WERI-Rb-1 (cell line): ENCODE measurements around the gene STRBP.

ENCODE experiments used
- DNase-seq: peaks from one replicate; pipeline ENCODE4 v3.0.0-alpha.2; 2020
- H3K27ac ChIP-seq: fragments of 250-450 bp; sonication (Bioruptor Pico); 2 replicates; pipeline ENCODE4 v1.5.1; 2020; ENCODE audit warnings: mild to moderate bottlenecking, moderate library complexity
- H3K27me3 ChIP-seq: fragments of 250-450 bp; sonication (Bioruptor Pico); 2 replicates; pipeline ENCODE4 v1.5.1; 2021; ENCODE audit warnings: mild to moderate bottlenecking, low read depth, moderate library complexity; ENCODE audit not compliant: insufficient read depth, severe bottlenecking
- H3K36me3 ChIP-seq: fragments of 250-450 bp; sonication (Bioruptor Pico); 2 replicates; pipeline ENCODE4 v1.5.1; 2020; ENCODE audit warnings: mild to moderate bottlenecking, moderate library complexity
- H3K4me3 ChIP-seq: 2 replicates; pipeline ENCODE4 v1.5.1; 2011; ENCODE audit warnings: low read depth, mild to moderate bottlenecking, control low read depth, low read length
- H3K9me3 ChIP-seq: fragments of 250-450 bp; sonication (Bioruptor Pico); 2 replicates; pipeline ENCODE4 v1.5.1; 2021; ENCODE audit warnings: mild to moderate bottlenecking, moderate library complexity; ENCODE audit not compliant: severe bottlenecking
- CTCF ChIP-seq: IDR thresholded peaks from 2 replicates; pipeline ENCODE4 v1.5.1; 2011; ENCODE audit warnings: low read depth, mild to moderate bottlenecking, control low read depth, inconsistent platforms, low read length

STRBP gene

GRCh38 chr9:123157221-123157620 lies 111.2 kb downstream of the STRBP start:
- H3K9me3 ChIP-seq = no peaks in the 10 kb centered on the region
- DNase-seq = no peak
- H3K27ac ChIP-seq = no peak overlapping the region
- peaks cover 12% of the 10 kb centered on the region for H3K36me3 ChIP-seq
- no peak for TF ChIP-seq CTCF
- H3K4me3 ChIP-seq = no peak overlapping the region
- no peaks in the 10 kb centered on the region for H3K27me3 ChIP-seq

- DNase-seq = no peak
- no peak for TF ChIP-seq CTCF
- H3K27me3 ChIP-seq = no peaks in the 10 kb centered on the region
- H3K27ac ChIP-seq = no peak overlapping the region
- no peaks in the 10 kb centered on the region; the same call in none of the 2 replicates for H3K36me3 ChIP-seq
- no peak overlapping the region for H3K4me3 ChIP-seq
- peaks cover 2% of the 10 kb centered on the region for H3K9me3 ChIP-seq
Observed at GRCh38 chr9:123150708-123151503, 117.5 kb downstream of the STRBP start.

- Histone ChIP-seq H3K4me3 (no peak overlapping the region), H3K36me3 (no peaks in the 10 kb centered on the region; the same call in 1 of the 2 replicates)
- DNase-seq = no peak
Observed at GRCh38 chr9:123149067-123149466, 119.3 kb downstream of the STRBP start.

GRCh38 chr9:123138163-123138562 lies 130.2 kb downstream of the STRBP start:
- Histone ChIP-seq H3K27me3 (no peaks in the 10 kb centered on the region), H3K9me3 (no peaks in the 10 kb centered on the region), H3K27ac (no peak overlapping the region), H3K36me3 (peaks cover 10% of the 10 kb centered on the region; the same call in 1 of the 2 replicates), H3K4me3 (no peak overlapping the region)
- no peak for DNase-seq
- no peak for TF ChIP-seq CTCF

More at GRCh38 chr9:123149067-123149466, 119.3 kb downstream of the STRBP start:
- TF ChIP-seq CTCF = no peak
- H3K9me3 ChIP-seq = peaks cover 2% of the 10 kb centered on the region
- H3K27ac ChIP-seq = no peak overlapping the region
- no peaks in the 10 kb centered on the region for H3K27me3 ChIP-seq

- H3K27me3 ChIP-seq = no peaks in the 10 kb centered on the region
- TF ChIP-seq CTCF = no peak
- H3K9me3 ChIP-seq = no peaks in the 10 kb centered on the region
- H3K36me3 ChIP-seq = peaks cover 27% of the 10 kb centered on the region
- H3K27ac ChIP-seq = no peak overlapping the region
- H3K4me3 ChIP-seq = no peak overlapping the region
- no peak for DNase-seq
Observed at GRCh38 chr9:123135430-123135829, 133.0 kb downstream of the STRBP start.
